MM.1S (cell line): ENCODE data around the gene ADAMTS15.

Source experiments
- DNase-seq: peaks from one replicate; pipeline ENCODE4 v3.0.0-alpha.2; 2015
- H2AFZ ChIP-seq: fragments of 300-600 bp; sonication (generic); 2 replicates; pipeline ENCODE4 v1.6.0; 2016; ENCODE audit warnings: antibody characterized with exemption, low read length
- H3F3A ChIP-seq: fragments of 300-600 bp; sonication (generic); 2 replicates; pipeline ENCODE4 v1.6.1; 2016; ENCODE audit warnings: mild to moderate bottlenecking, antibody characterized with exemption, low read length, moderate library complexity, mixed read lengths; ENCODE audit not compliant: insufficient read depth
- H3K27ac ChIP-seq: fragments of 300-600 bp; sonication (generic); 2 replicates; pipeline ENCODE4 v1.5.1; 2016; ENCODE audit warnings: mild to moderate bottlenecking, low read length
- H3K27me3 ChIP-seq: fragments of 300-600 bp; sonication (generic); replicated peaks from 2 replicates; pipeline ENCODE4 v1.6.0; 2016; ENCODE audit warnings: low read length; ENCODE audit not compliant: insufficient read depth
- H3K36me3 ChIP-seq: fragments of 300-600 bp; sonication (generic); replicated peaks from 2 replicates; pipeline ENCODE4 v1.6.1; 2016; ENCODE audit warnings: mild to moderate bottlenecking, low read length, mixed read lengths; ENCODE audit not compliant: insufficient read depth
- H3K4me1 ChIP-seq: fragments of 300-600 bp; sonication (generic); 2 replicates; pipeline ENCODE4 v1.6.1; 2016; ENCODE audit warnings: low read length, mixed read lengths
- H3K4me2 ChIP-seq: fragments of 300-600 bp; sonication (generic); 2 replicates; pipeline ENCODE4 v1.6.0; 2016; ENCODE audit warnings: low read depth, low read length
- H3K4me3 ChIP-seq: fragments of 300-600 bp; sonication (generic); 2 replicates; pipeline ENCODE4 v1.5.1; 2016; ENCODE audit warnings: low read length, mixed read lengths
- H3K79me2 ChIP-seq: fragments of 300-600 bp; sonication (generic); 2 replicates; pipeline ENCODE4 v1.6.1; 2016; ENCODE audit warnings: mixed run types, low read length, mixed read lengths
- H3K9ac ChIP-seq: fragments of 300-600 bp; sonication (generic); 2 replicates; pipeline ENCODE4 v1.6.1; 2016; ENCODE audit warnings: low read length, mixed read lengths
- H3K9me2 ChIP-seq: fragments of 300-600 bp; sonication (generic); replicated peaks from 2 replicates; pipeline ENCODE4 v1.6.1; 2016; ENCODE audit warnings: mild to moderate bottlenecking, low read length, mixed read lengths; ENCODE audit not compliant: insufficient read depth
- H3K9me3 ChIP-seq: fragments of 300-600 bp; sonication (generic); replicated peaks from 2 replicates; pipeline ENCODE4 v1.6.1; 2016; ENCODE audit warnings: mild to moderate bottlenecking, low read length, mixed read lengths; ENCODE audit not compliant: insufficient read depth
- H4K20me1 ChIP-seq: fragments of 300-600 bp; sonication (generic); 2 replicates; pipeline ENCODE4 v1.6.1; 2016; ENCODE audit warnings: mild to moderate bottlenecking, low read length, moderate library complexity, mixed read lengths; ENCODE audit not compliant: insufficient read depth
- EZH2 ChIP-seq: fragments of 300-600 bp; sonication (generic); optimal IDR thresholded peaks from 2 replicates; pipeline ENCODE3; 2017; ENCODE audit warnings: low read depth, mild to moderate bottlenecking, antibody characterized with exemption, low read length, mixed read lengths
- EZH2phosphoT487 ChIP-seq: fragments of 300-600 bp; sonication (generic); IDR thresholded peaks from 2 replicates; pipeline ENCODE4 v1.6.1; 2018; ENCODE audit warnings: antibody characterized with exemption, low read length
- TF ChIP-seq, protein P1 (sequence below): fragments of 300-600 bp; sonication (generic); IDR thresholded peaks from 2 replicates; pipeline ENCODE4 v1.5.1; 2016; ENCODE audit warnings: antibody characterized with exemption, low read length, mixed read lengths

ADAMTS15 gene

DNA sequence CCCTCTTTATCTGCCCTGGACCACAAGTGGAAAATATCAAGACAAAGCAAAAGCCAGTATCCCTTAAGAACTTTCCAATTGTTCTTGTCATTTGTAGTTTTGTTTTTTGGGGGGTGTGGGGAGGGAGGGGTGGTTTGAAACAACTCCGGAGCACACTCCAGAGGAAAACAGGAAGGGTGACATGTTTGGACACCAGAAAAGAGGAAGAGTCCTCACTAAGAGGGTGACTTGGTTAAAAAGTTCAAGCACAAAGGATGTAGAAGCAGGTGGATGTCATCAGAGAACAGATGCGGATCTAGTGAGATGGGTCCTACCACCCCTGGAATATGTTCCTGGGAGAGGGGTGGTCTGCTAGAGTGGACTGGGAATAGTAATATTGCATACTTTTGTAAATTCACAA is 45.9 kb upstream of the ADAMTS15 start:
- H4K20me1 ChIP-seq, result no peaks in the 10 kb centered on the region
- no peaks in the 10 kb centered on the region for H3K36me3 ChIP-seq
- H3F3A ChIP-seq, result no peaks in the 10 kb centered on the region
- no peak overlapping the region for H3K27ac ChIP-seq
- no peak overlapping the region for H3K9ac ChIP-seq
- H3K4me1 ChIP-seq, result no peaks in the 10 kb centered on the region
- H3K79me2 ChIP-seq, result no peaks in the 10 kb centered on the region
- H3K9me3 ChIP-seq, result no peaks in the 10 kb centered on the region
- no peak overlapping the region for H3K4me2 ChIP-seq
- H3K4me3 ChIP-seq, result no peak overlapping the region
- no peaks in the 10 kb centered on the region for H3K27me3 ChIP-seq
- no peak for DNase-seq
- H2AFZ ChIP-seq, result no peak overlapping the region
- H3K9me2 ChIP-seq, result no peaks in the 10 kb centered on the region
- TF ChIP-seq EZH2, result no peak
- TF ChIP-seq EZH2phosphoT487, result no peak
- TF ChIP-seq, protein P1, sequence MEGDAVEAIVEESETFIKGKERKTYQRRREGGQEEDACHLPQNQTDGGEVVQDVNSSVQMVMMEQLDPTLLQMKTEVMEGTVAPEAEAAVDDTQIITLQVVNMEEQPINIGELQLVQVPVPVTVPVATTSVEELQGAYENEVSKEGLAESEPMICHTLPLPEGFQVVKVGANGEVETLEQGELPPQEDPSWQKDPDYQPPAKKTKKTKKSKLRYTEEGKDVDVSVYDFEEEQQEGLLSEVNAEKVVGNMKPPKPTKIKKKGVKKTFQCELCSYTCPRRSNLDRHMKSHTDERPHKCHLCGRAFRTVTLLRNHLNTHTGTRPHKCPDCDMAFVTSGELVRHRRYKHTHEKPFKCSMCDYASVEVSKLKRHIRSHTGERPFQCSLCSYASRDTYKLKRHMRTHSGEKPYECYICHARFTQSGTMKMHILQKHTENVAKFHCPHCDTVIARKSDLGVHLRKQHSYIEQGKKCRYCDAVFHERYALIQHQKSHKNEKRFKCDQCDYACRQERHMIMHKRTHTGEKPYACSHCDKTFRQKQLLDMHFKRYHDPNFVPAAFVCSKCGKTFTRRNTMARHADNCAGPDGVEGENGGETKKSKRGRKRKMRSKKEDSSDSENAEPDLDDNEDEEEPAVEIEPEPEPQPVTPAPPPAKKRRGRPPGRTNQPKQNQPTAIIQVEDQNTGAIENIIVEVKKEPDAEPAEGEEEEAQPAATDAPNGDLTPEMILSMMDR, result no peak

DNA sequence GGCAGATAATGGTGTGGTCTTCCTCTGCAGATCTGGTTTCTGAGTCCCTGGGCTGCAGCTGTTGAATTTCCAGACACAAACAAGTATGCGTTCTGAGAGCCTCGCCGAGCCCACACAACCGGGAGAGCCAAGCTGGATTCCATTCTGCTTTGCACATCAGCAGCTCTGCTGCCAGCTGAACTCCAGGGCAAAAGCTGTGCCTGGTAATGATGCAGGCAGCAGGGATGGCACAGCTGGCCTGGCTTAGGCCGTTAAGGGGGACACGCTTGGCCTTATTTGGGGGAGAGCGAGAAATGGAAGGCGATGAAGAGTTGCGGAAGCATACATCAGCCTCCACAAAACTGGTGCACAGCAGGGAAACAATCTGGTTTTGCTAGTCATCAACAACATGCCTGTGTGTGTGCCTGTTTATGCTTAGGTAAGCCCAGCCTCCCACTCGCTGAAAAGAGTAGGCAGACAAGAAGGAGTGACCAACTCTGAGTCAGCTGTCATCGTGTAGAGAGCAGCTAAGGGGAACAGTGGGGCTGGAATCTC is 45.1 kb upstream of the ADAMTS15 start:
- no peak overlapping the region for H3K9ac ChIP-seq

DNA sequence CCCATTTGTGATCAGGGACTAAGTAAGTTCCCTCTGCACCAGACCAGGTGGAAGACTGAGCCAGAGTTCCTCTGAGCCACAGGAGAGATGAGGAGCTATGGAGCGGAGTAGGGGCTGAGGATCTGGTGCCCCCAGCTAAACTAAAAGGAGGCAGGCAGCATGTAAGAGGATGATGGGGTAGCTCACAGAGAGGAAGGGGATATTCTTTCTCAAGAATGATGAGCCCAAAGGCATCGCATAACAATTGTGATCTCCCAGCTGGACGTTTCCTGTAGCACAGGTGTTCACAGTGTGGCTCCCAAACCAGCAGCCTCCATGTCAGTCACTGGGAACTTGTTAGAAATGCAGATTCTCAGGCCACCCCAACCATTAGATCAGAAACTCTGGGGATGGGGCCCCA is 44.5 kb upstream of the ADAMTS15 start:
- Histone ChIP-seq H3K27me3 (no peaks in the 10 kb centered on the region), H3K9me2 (no peaks in the 10 kb centered on the region), H3K9me3 (no peaks in the 10 kb centered on the region), H3K4me1 (no peaks in the 10 kb centered on the region), H3F3A (no peaks in the 10 kb centered on the region), H3K4me3 (no peak overlapping the region), H3K79me2 (no peaks in the 10 kb centered on the region), H2AFZ (no peak overlapping the region), H3K4me2 (no peak overlapping the region), H3K36me3 (no peaks in the 10 kb centered on the region), H3K9ac (no peak overlapping the region), H3K27ac (no peak overlapping the region), H4K20me1 (no peaks in the 10 kb centered on the region)
- DNase-seq, result no peak
- TF ChIP-seq, protein P1, result no peak
- TF ChIP-seq EZH2 (no peak), EZH2phosphoT487 (no peak)

More for the DNA sequence above, 45.1 kb upstream of the ADAMTS15 start:
- Histone ChIP-seq H3K4me3 (no peak overlapping the region), H3K4me1 (no peaks in the 10 kb centered on the region), H3K27ac (no peak overlapping the region), H3K9me3 (no peaks in the 10 kb centered on the region), H3K36me3 (no peaks in the 10 kb centered on the region), H3K4me2 (no peak overlapping the region), H2AFZ (no peak overlapping the region), H3K9me2 (no peaks in the 10 kb centered on the region), H3K27me3 (no peaks in the 10 kb centered on the region), H4K20me1 (no peaks in the 10 kb centered on the region), H3F3A (no peaks in the 10 kb centered on the region), H3K79me2 (no peaks in the 10 kb centered on the region)
- no peak for DNase-seq
- no peak for TF ChIP-seq EZH2phosphoT487
- no peak for TF ChIP-seq EZH2
- TF ChIP-seq, protein P1, result no peak
